GM12892 (cell line): ENCODE measurements around the gene PRKCD.

ENCODE experiments used
- POLR2AphosphoS5 ChIP-seq: IDR thresholded peaks from 2 replicates; pipeline ENCODE4 v1.6.1; 2011; ENCODE audit warnings: low read depth, low read length, control low read depth
- TAF1 ChIP-seq: IDR thresholded peaks from 2 replicates; pipeline ENCODE4 v1.6.1; 2011; ENCODE audit warnings: low read depth, mild to moderate bottlenecking, control low read depth, low read length, borderline replicate concordance

GRCh38 chr3:53229171-53229570 is 68.2 kb downstream of the PRKCD start:
- no peak for TF ChIP-seq POLR2AphosphoS5
- TF ChIP-seq TAF1, result no peak
